ENCODE data around the gene DSTN.

Gene DSTN

GRCh38 chr20:17637985-17638640 is 68.2 kb downstream of the DSTN start:
- DNase-seq (ENCODE audit: low read depth) = no peak

GRCh38 chr20:17638835-17639407 is 69.0 kb downstream of the DSTN start:
- no peak for DNase-seq (ENCODE audit: low read depth)

GRCh38 chr20:17640146-17640874 is 70.4 kb downstream of the DSTN start:
- no peak for DNase-seq (ENCODE audit: low read depth)

GRCh38 chr20:17640875-17641378 is 71.1 kb downstream of the DSTN start:
- no peak for DNase-seq (ENCODE audit: low read depth)

GRCh38 chr20:17641520-17641964 is 71.7 kb downstream of the DSTN start:
- DNase-seq (ENCODE audit: low read depth) = no peak

- no peak for DNase-seq (ENCODE audit: low read depth)
Measured at GRCh38 chr20:17641993-17642392, 72.1 kb downstream of the DSTN start.

GRCh38 chr20:17642404-17643269 is 72.8 kb downstream of the DSTN start:
- DNase-seq (ENCODE audit: low read depth) = no peak

GRCh38 chr20:17643531-17644188 is 73.8 kb downstream of the DSTN start:
- DNase-seq (ENCODE audit: low read depth) = no peak

GRCh38 chr20:17644451-17644850 is 74.6 kb downstream of the DSTN start:
- DNase-seq (ENCODE audit: low read depth) = no peak

- no peak for DNase-seq (ENCODE audit: low read depth)
Measured at GRCh38 chr20:17645010-17645409, 75.1 kb downstream of the DSTN start.

- DNase-seq (ENCODE audit: low read depth) = no peak
Measured at GRCh38 chr20:17645546-17646208, 75.8 kb downstream of the DSTN start.

GRCh38 chr20:17646209-17646960 is 76.5 kb downstream of the DSTN start:
- no peak for DNase-seq (ENCODE audit: low read depth)

GRCh38 chr20:17646961-17647301 is 77.1 kb downstream of the DSTN start:
- DNase-seq (ENCODE audit: low read depth) = no peak

GRCh38 chr20:17647391-17648314 is 77.8 kb downstream of the DSTN start:
- DNase-seq (ENCODE audit: low read depth) = no peak

GRCh38 chr20:17648315-17648646 is 78.4 kb downstream of the DSTN start:
- DNase-seq (ENCODE audit: low read depth) = no peak

- DNase-seq (ENCODE audit: low read depth) = no peak
Measured at GRCh38 chr20:17648791-17649730, 79.2 kb downstream of the DSTN start.

GRCh38 chr20:17650301-17651128 is 80.6 kb downstream of the DSTN start:
- DNase-seq (ENCODE audit: low read depth) = no peak

Measured in stimulated activated CD8-positive, alpha-beta memory T cell treated with anti-CD3 and anti-CD28 coated beads, Interleukin-15, amount 100 ng/mL, for 1 hour (primary cell).